Endothelial cell of umbilical vein (primary cell): Measurements from ENCODE around the gene ARHGDIA. TPM values are rescaled to one million over a fixed set of nuclear protein-coding genes. Genes with fewer than 3 reads are reported as not detected.

Source experiments
- BruUV-seq: library from RNA; stranded (reverse); fragments of 400-500 nt; replicated peaks from 2 replicates; lab custom pipeline; 2021; lab: Mats Ljungman, UMichigan
- CTCF ChIA-PET: fragments of 300-600, 350-600 bp; sonication (Branson Sonifier 250); formaldehyde crosslinking; loops from one replicate; lab custom pipeline; 2021; ENCODE audit warnings: antibody characterized with exemption, inconsistent platforms; lab: Charles Lee
- POLR2A ChIA-PET: fragments of 300-600, 350-600 bp; sonication (Branson Sonifier 250); formaldehyde crosslinking; loops from one replicate; lab custom pipeline; 2021; ENCODE audit warnings: antibody characterized with exemption, inconsistent platforms; lab: Charles Lee
- DNase-seq: peaks from one replicate; pipeline ENCODE4 v3.0.0-alpha.2; 2011; ENCODE audit warnings: low read depth, low spot score
- FAIRE-seq: peaks from 2 replicates; lab custom pipeline; 2011; peaks lifted over from hg19 to GRCh38; lab: Jason Lieb, UNC
- H2AFZ ChIP-seq: 2 replicates; pipeline ENCODE4 v1.6.0; 2012; ENCODE audit warnings: low read depth, low read length, control low read depth, inconsistent platforms
- H3K27ac ChIP-seq: 2 replicates; pipeline ENCODE4 v1.5.1; 2011; ENCODE audit warnings: low read depth, mild to moderate bottlenecking, control low read depth, low read length, moderate library complexity; ENCODE audit not compliant: insufficient read depth
- H3K27me3 ChIP-seq, 2 experiments: 2 replicates each; pipeline versions ENCODE4 v1.6.0 to v1.6.1; 2011; ENCODE audit warnings: low read length in 2 of 2, mixed read lengths in 1 of 2; ENCODE audit not compliant: control insufficient read depth in 2 of 2, insufficient read depth in 2 of 2
- H3K36me3 ChIP-seq, 2 experiments: 2 replicates in 1 of 2; 3 replicates in 1 of 2; pipeline ENCODE4 v1.5.1; 2011; ENCODE audit warnings: low read length in 2 of 2, mild to moderate bottlenecking in 1 of 2, moderate library complexity in 1 of 2; ENCODE audit not compliant: control insufficient read depth in 2 of 2, insufficient read depth in 2 of 2; ENCODE audit errors: extremely low read depth in 1 of 2
- H3K4me1 ChIP-seq: 3 replicates; pipeline ENCODE4 v1.5.1; 2011; ENCODE audit warnings: mild to moderate bottlenecking, low read length; ENCODE audit not compliant: control insufficient read depth, insufficient read depth; ENCODE audit errors: extremely low read depth
- H3K4me2 ChIP-seq: 2 replicates; pipeline ENCODE4 v1.6.1; 2011; ENCODE audit warnings: low read length, control low read depth, mixed read lengths; ENCODE audit not compliant: insufficient read depth
- H3K4me3 ChIP-seq, 3 experiments: fragments of 200-600 bp in 1 of 3; sonication (generic), shearing (Covaris generic) in 1 of 3; replicated peaks in 1 of 3; 2 replicates each; pipeline ENCODE4 v1.5.1; 2011 to 2016; ENCODE audit warnings: control low read depth in 3 of 3, low read length in 3 of 3, mild to moderate bottlenecking in 2 of 3, inconsistent platforms in 1 of 3, low read depth in 1 of 3, moderate library complexity in 1 of 3; ENCODE audit not compliant: insufficient read depth in 1 of 3
- H3K79me2 ChIP-seq: 2 replicates; pipeline ENCODE4 v1.6.0; 2012; ENCODE audit warnings: low read length, inconsistent platforms; ENCODE audit not compliant: control insufficient read depth, insufficient read depth
- H3K9ac ChIP-seq: replicated peaks from 2 replicates; pipeline ENCODE3; 2011; ENCODE audit warnings: low read length, control low read depth; ENCODE audit not compliant: insufficient read depth; ENCODE audit errors: extremely low read depth
- H3K9me1 ChIP-seq: replicated peaks from 3 replicates; pipeline ENCODE4 v1.6.0; 2011; ENCODE audit warnings: mild to moderate bottlenecking, low read length; ENCODE audit not compliant: control insufficient read depth, insufficient read depth; ENCODE audit errors: extremely low read depth
- H3K9me3 ChIP-seq: replicated peaks from 2 replicates; pipeline ENCODE4 v1.5.1; 2012; ENCODE audit warnings: low read length, inconsistent platforms; ENCODE audit not compliant: control insufficient read depth, insufficient read depth
- H4K20me1 ChIP-seq: replicated peaks from 2 replicates; pipeline ENCODE3; 2011; ENCODE audit warnings: mild to moderate bottlenecking, low read length; ENCODE audit not compliant: control insufficient read depth, insufficient read depth; ENCODE audit errors: extremely low read depth
- CTCF ChIP-seq, 2 donors: IDR thresholded peaks; 1 replicate in 1 of 2; 2 replicates in 1 of 2; pipeline ENCODE4 v1.5.1; 2011; ENCODE audit warnings: low read length in 2 of 2, mild to moderate bottlenecking in 2 of 2, moderate library complexity in 2 of 2, control low read depth in 1 of 2, inconsistent platforms in 1 of 2, low read depth in 1 of 2; ENCODE audit not compliant: insufficient read depth in 1 of 2; ENCODE audit errors: extremely low read depth in 1 of 2
- EZH2 ChIP-seq: IDR thresholded peaks from 2 replicates; pipeline ENCODE4 v1.6.1; 2012; ENCODE audit warnings: borderline replicate concordance, low read depth, mild to moderate bottlenecking, moderate library complexity, low read length, inconsistent platforms; ENCODE audit not compliant: severe bottlenecking
- FOS ChIP-seq: IDR thresholded peaks from 2 replicates; pipeline ENCODE4 v1.6.1; 2011; ENCODE audit warnings: mild to moderate bottlenecking, low read length, moderate library complexity, borderline replicate concordance; ENCODE audit not compliant: insufficient read depth
- GATA2 ChIP-seq: IDR thresholded peaks from 2 replicates; pipeline ENCODE4 v1.7.0; 2011; ENCODE audit warnings: low read depth, mild to moderate bottlenecking, moderate library complexity, mixed read lengths, low read length; ENCODE audit not compliant: insufficient read length, insufficient read depth
- JUN ChIP-seq: IDR thresholded peaks from 2 replicates; pipeline ENCODE4 v1.6.1; 2011; ENCODE audit warnings: borderline replicate concordance, low read depth; ENCODE audit not compliant: insufficient read length, insufficient read depth
- MAX ChIP-seq: IDR thresholded peaks from 2 replicates; pipeline ENCODE4 v1.6.1; 2011; ENCODE audit not compliant: insufficient read depth, insufficient read length
- MYC ChIP-seq: IDR thresholded peaks from one replicate; pipeline ENCODE4 v1.6.1; 2011; ENCODE audit warnings: mild to moderate bottlenecking, low read depth, low read length
- POLR2A ChIP-seq: IDR thresholded peaks from 2 replicates; pipeline ENCODE4 v1.6.1; 2012; ENCODE audit warnings: low read depth, mild to moderate bottlenecking, control low read depth, low read length
- POLR2AphosphoS5 ChIP-seq: IDR thresholded peaks from 2 replicates; pipeline ENCODE4 v1.6.1; 2012; ENCODE audit warnings: low read depth, mild to moderate bottlenecking, control low read depth, low read length, moderate library complexity; ENCODE audit not compliant: insufficient read depth
- dilution Hi-C: fragments of 300-500 bp; cut with MboI; formaldehyde crosslinking; loops from one replicate; pipeline ENCODE4 v1.15.0; 2019; ENCODE audit warnings: low sequenced_read_pairs; ENCODE audit not compliant: extremely low pct_ligation_motif_present
- intact Hi-C: fragments of 100-400 bp; cut with micrococcal nuclease; formaldehyde crosslinking; loops from one replicate; pipeline ENCODE4 v1.10.0; 2022
- polyA plus RNA-seq, 4 experiments: library from polyadenylated mRNA; depleted of rRNA in 3 of 4; stranded (reverse) in 3 of 4; unstranded in 1 of 4; fragments of >200 nt; gene quantifications; 2 replicates each; pipeline versions ENCODE4 v1.2.1 to v1.2.3, GENCODE V29; 2011 to 2012; ENCODE audit warnings: missing spikeins in 1 of 4
- total RNA-seq: library from RNA; stranded (reverse); gene quantifications from 2 replicates; pipeline ENCODE4 v1.2.3, GENCODE V29; 2021

The ARHGDIA gene
- total and polyA plus RNA-seq, 2 donors (not counting 3 experiments of a cell fraction or from before 2014, with no cell fraction given), result 358 to 645 TPM

- intact Hi-C loops (no loop called here), dilution Hi-C loops (no loop called here)
- POLR2A ChIA-PET, result no interaction called here
- Histone ChIP-seq H3K9me3 (no peaks in the 10 kb centered on the region), H3K27me3 (no peaks in the 10 kb centered on the region), H2AFZ (no peak overlapping the region), H4K20me1 (no peaks in the 10 kb centered on the region), H3K79me2 (peaks cover 66% of the 10 kb centered on the region), H3K4me1 (peaks cover 16% of the 10 kb centered on the region), H3K36me3 (peaks cover 17 to 56% of the 10 kb centered on the region in 2 experiments), H3K4me2 (no peak overlapping the region), H3K9me1 (no peaks in the 10 kb centered on the region), H3K27ac (no peak overlapping the region), H3K9ac (no peak overlapping the region), H3K4me3 (no peak overlapping the region)
- FAIRE-seq (no peak), DNase-seq (no peak)
- TF ChIP-seq EZH2 (no peak), CTCF (IDR thresholded peaks at IDR 0.05; ENCODE audit: extremely low read depth in 1 of 2, insufficient read depth in 1 of 2, low read depth in 1 of 2, low read length in 2 of 2) (no peak), MAX (no peak), GATA2 (no peak), JUN (no peak), POLR2A (no peak), MYC (no peak), FOS (no peak), POLR2AphosphoS5 (no peak)
- BruUV-seq, result no TSS peak
- CTCF ChIA-PET, result interaction anchor here (1.0 to 1.5 kb wide), 2 partner anchors 10 to 104 kb away, joined by 3 read pairs; no protein-coding TSS in a partner anchor
These were observed 16.0 kb downstream of the ARHGDIA start for GRCh38 chr17:81854974-81855774.
